Endodermal cell (in vitro differentiated cells): Measurements from ENCODE around the gene DNAH5. TPM values are rescaled to one million over a fixed set of nuclear protein-coding genes. Genes with fewer than 3 reads are reported as not detected.

ENCODE experiments used
- DNase-seq: peaks from one replicate; pipeline ENCODE4 v3.0.0-alpha.2; 2017
- H3K27ac ChIP-seq: 2 replicates; pipeline ENCODE4 v1.5.1; 2013; ENCODE audit warnings: mild to moderate bottlenecking, low read depth, low read length, moderate library complexity
- H3K27me3 ChIP-seq: 2 replicates; pipeline ENCODE4 v1.6.1; 2013; ENCODE audit warnings: mild to moderate bottlenecking, low read length, moderate library complexity; ENCODE audit not compliant: insufficient read depth, control insufficient read depth, poor library complexity, severe bottlenecking
- H3K36me3 ChIP-seq: 2 replicates; pipeline ENCODE4 v1.7.0; 2013; ENCODE audit warnings: mild to moderate bottlenecking, low read length, moderate library complexity; ENCODE audit not compliant: control insufficient read depth, insufficient read depth
- H3K4me1 ChIP-seq: one replicate; pipeline ENCODE4 v1.7.0; 2013; ENCODE audit warnings: low read length; ENCODE audit not compliant: control insufficient read depth, insufficient read depth
- H3K4me3 ChIP-seq: 2 replicates; pipeline ENCODE4 v1.5.1; 2013; ENCODE audit warnings: mild to moderate bottlenecking, low read length, moderate library complexity
- H3K9ac ChIP-seq: 2 replicates; pipeline ENCODE4 v1.6.1; 2013; ENCODE audit warnings: mild to moderate bottlenecking, low read length, moderate library complexity; ENCODE audit not compliant: poor library complexity, severe bottlenecking; ENCODE audit errors: extremely low read depth
- H3K9me3 ChIP-seq: 2 replicates; pipeline ENCODE4 v1.6.1; 2013; ENCODE audit warnings: mild to moderate bottlenecking, low read length, moderate library complexity; ENCODE audit not compliant: control insufficient read depth
- H3K27ac Mint-ChIP-seq: 2 replicates; pipeline ENCODE4 v1.8.0; 2020; ENCODE audit warnings: mixed read lengths
- H3K27me3 Mint-ChIP-seq: 2 replicates; pipeline ENCODE4 v1.8.0; 2021; ENCODE audit warnings: mild to moderate bottlenecking, mixed read lengths; ENCODE audit not compliant: insufficient read depth
- H3K36me3 Mint-ChIP-seq: 2 replicates; pipeline ENCODE4 v1.8.0; 2020; ENCODE audit warnings: low read depth, mixed read lengths
- H3K4me1 Mint-ChIP-seq: 2 replicates; pipeline ENCODE4 v1.8.0; 2020; ENCODE audit warnings: mixed read lengths
- H3K4me3 Mint-ChIP-seq: 2 replicates; pipeline ENCODE4 v1.8.0; 2020; ENCODE audit warnings: mild to moderate bottlenecking, moderate library complexity, mixed read lengths
- H3K9me3 Mint-ChIP-seq: 2 replicates; pipeline ENCODE4 v1.8.0; 2020; ENCODE audit warnings: mild to moderate bottlenecking, mixed read lengths
- CTCF ChIP-seq: fragments of 200-600 bp; sonication (generic); conservative IDR thresholded peaks from 2 replicates; pipeline ENCODE4 v1.5.0; 2021; ENCODE audit warnings: antibody characterized with exemption, mild to moderate bottlenecking
- WGBS, 2 experiments: methylation state at CpG; one replicate each; pipeline versions ENCODE4 v1.1.5 to v1.1.7; 2013; ENCODE audit warnings: missing lambda C conversion rate in 2 of 2, mixed read lengths in 1 of 2; ENCODE audit not compliant: insufficient coverage in 1 of 2, insufficient read length in 1 of 2; 5-methylcytosine and 5-hydroxymethylcytosine counted together
- total RNA-seq, 2 donors: library from RNA; stranded (reverse); fragmentation: NEBNext Ultra II Directional in 1 of 2; extraction: Animal tissue kit (Norgen Biotek cat#: 25700) in 1 of 2; gene quantifications; 2 replicates in 1 of 2; 3 replicates in 1 of 2; pipeline ENCODE4 v1.2.1, GENCODE V29; 2021

DNAH5 gene
- total RNA-seq, 2 donors from 2014 or later, result 0.84 to 1.8 TPM

- no peak overlapping the region for H3K9ac ChIP-seq
- 62 to 70% methylated on average over 2 of the region's 3 CpGs for WGBS, 2 experiments
- Mint-ChIP-seq H3K36me3 (no peaks in the 10 kb centered on the region), H3K4me3 (no peak overlapping the region), H3K4me1 (peaks cover 13% of the 10 kb centered on the region), H3K27me3 (no peaks in the 10 kb centered on the region), H3K9me3 (peaks cover 7% of the 10 kb centered on the region), H3K27ac (no peak overlapping the region)
- no peak for DNase-seq
- H3K9me3 ChIP-seq, result no peaks in the 10 kb centered on the region
- TF ChIP-seq CTCF, result no peak
- H3K27ac ChIP-seq, result no peak overlapping the region
- no peak overlapping the region for H3K4me3 ChIP-seq
- H3K36me3 ChIP-seq, result no peaks in the 10 kb centered on the region
- H3K27me3 ChIP-seq, result no peaks in the 10 kb centered on the region
- H3K4me1 ChIP-seq, result peaks cover 9% of the 10 kb centered on the region
Measured at GRCh38 chr5:13745508-13745907, 199.0 kb downstream of the DNAH5 start.

GRCh38 chr5:13740471-13740870 lies 204.0 kb downstream of the DNAH5 start:
- H3K36me3 ChIP-seq, result no peaks in the 10 kb centered on the region
- no peak overlapping the region for H3K27ac ChIP-seq
- TF ChIP-seq CTCF, result no peak
- DNase-seq, result no peak
- H3K27me3 ChIP-seq, result no peaks in the 10 kb centered on the region
- WGBS, 2 experiments, result 86 to 90% methylated on average over 1 to 2 of the region's 2 CpGs
- Mint-ChIP-seq H3K4me3 (no peak overlapping the region), H3K27me3 (no peaks in the 10 kb centered on the region), H3K36me3 (no peaks in the 10 kb centered on the region), H3K9me3 (no peaks in the 10 kb centered on the region), H3K4me1 (no peaks in the 10 kb centered on the region), H3K27ac (no peak overlapping the region)
- peaks cover 4% of the 10 kb centered on the region for H3K4me1 ChIP-seq
- H3K9me3 ChIP-seq, result no peaks in the 10 kb centered on the region
- no peak overlapping the region for H3K4me3 ChIP-seq
- no peak overlapping the region for H3K9ac ChIP-seq

- 93 to 94% methylated on average over 4 to 5 of the region's 5 CpGs for WGBS, 2 experiments
- TF ChIP-seq CTCF, result no peak
- DNase-seq, result no peak
- no peak overlapping the region for H3K27ac Mint-ChIP-seq
- no peaks in the 10 kb centered on the region for H3K36me3 ChIP-seq
- no peaks in the 10 kb centered on the region for H3K4me1 Mint-ChIP-seq
- H3K9me3 ChIP-seq, result no peaks in the 10 kb centered on the region
- H3K4me3 ChIP-seq, result no peak overlapping the region
- H3K4me1 ChIP-seq, result no peaks in the 10 kb centered on the region
- no peak overlapping the region for H3K27ac ChIP-seq
- no peak overlapping the region for H3K4me3 Mint-ChIP-seq
- H3K9me3 Mint-ChIP-seq, result no peaks in the 10 kb centered on the region
- no peaks in the 10 kb centered on the region for H3K27me3 ChIP-seq
- no peaks in the 10 kb centered on the region for H3K36me3 Mint-ChIP-seq
- H3K9ac ChIP-seq, result no peak overlapping the region
- no peaks in the 10 kb centered on the region for H3K27me3 Mint-ChIP-seq
Measured at GRCh38 chr5:13739479-13739878, 205.0 kb downstream of the DNAH5 start.
